Rectal smooth muscle tissue (tissue), 1 donor: ENCODE measurements around the gene SMLR1.

ENCODE experiments used
- H3K27ac ChIP-seq: one replicate; pipeline ENCODE4 v1.7.0; 2013; ENCODE audit warnings: low read depth, low read length, inconsistent platforms
- H3K27me3 ChIP-seq: one replicate; pipeline ENCODE4 v1.7.0; 2013; ENCODE audit warnings: low read length; ENCODE audit not compliant: control insufficient read depth, insufficient read depth
- H3K36me3 ChIP-seq: one replicate; pipeline ENCODE4 v1.7.0; 2013; ENCODE audit warnings: low read length; ENCODE audit not compliant: control insufficient read depth, insufficient read depth
- H3K4me1 ChIP-seq: one replicate; pipeline ENCODE4 v1.7.0; 2013; ENCODE audit warnings: low read length; ENCODE audit not compliant: control insufficient read depth, insufficient read depth
- H3K4me3 ChIP-seq: one replicate; pipeline ENCODE4 v1.7.0; 2013; ENCODE audit warnings: low read length
- H3K9ac ChIP-seq: one replicate; pipeline ENCODE4 v1.7.0; 2013; ENCODE audit warnings: low read length

Gene SMLR1

GRCh38 chr6:130827247-130828149 is at the start of gene SMLR1:
Gene SMLR1 (plus strand): TSS chr6:130827406. CDS start chr6:130827414, 8 bp downstream.
- Histone ChIP-seq H3K4me3 (no peak within 1 kb of the TSS), H3K27ac (no peak within 1 kb of the TSS), H3K27me3 (no peaks in the 10 kb centered on the region), H3K9ac (no peak within 1 kb of the TSS), H3K4me1 (no peaks in the 10 kb centered on the region), H3K36me3 (no peaks in the 10 kb centered on the region)

GRCh38 chr6:130778946-130779657 is 48.1 kb upstream of the SMLR1 start:
- Histone ChIP-seq H3K4me3 (no peak overlapping the region), H3K27me3 (no peaks in the 10 kb centered on the region), H3K27ac (no peak overlapping the region), H3K9ac (no peak overlapping the region), H3K36me3 (no peaks in the 10 kb centered on the region), H3K4me1 (no peaks in the 10 kb centered on the region)

- no peak overlapping the region for H3K27ac ChIP-seq
- no peak overlapping the region for H3K4me3 ChIP-seq
- H3K27me3 ChIP-seq = no peaks in the 10 kb centered on the region
- H3K36me3 ChIP-seq = no peaks in the 10 kb centered on the region
- H3K9ac ChIP-seq = no peak overlapping the region
- no peaks in the 10 kb centered on the region for H3K4me1 ChIP-seq
Observed at GRCh38 chr6:130779658-130780033, 47.6 kb upstream of the SMLR1 start.

GRCh38 chr6:130780122-130780521 is 47.1 kb upstream of the SMLR1 start:
- Histone ChIP-seq H3K4me3 (no peak overlapping the region), H3K27ac (no peak overlapping the region), H3K36me3 (no peaks in the 10 kb centered on the region), H3K9ac (no peak overlapping the region), H3K27me3 (no peaks in the 10 kb centered on the region), H3K4me1 (no peaks in the 10 kb centered on the region)

- H3K27ac ChIP-seq = no peak overlapping the region
- H3K27me3 ChIP-seq = no peaks in the 10 kb centered on the region
- H3K36me3 ChIP-seq = no peaks in the 10 kb centered on the region
- no peaks in the 10 kb centered on the region for H3K4me1 ChIP-seq
- no peak overlapping the region for H3K4me3 ChIP-seq
- no peak overlapping the region for H3K9ac ChIP-seq
Observed at GRCh38 chr6:130781557-130781956, 45.6 kb upstream of the SMLR1 start.

- Histone ChIP-seq H3K27me3 (no peaks in the 10 kb centered on the region), H3K4me1 (no peaks in the 10 kb centered on the region), H3K9ac (no peak overlapping the region), H3K4me3 (no peak overlapping the region), H3K27ac (no peak overlapping the region), H3K36me3 (no peaks in the 10 kb centered on the region)
Observed at GRCh38 chr6:130783416-130784107, 43.6 kb upstream of the SMLR1 start.

GRCh38 chr6:130787726-130788500 is 39.3 kb upstream of the SMLR1 start:
- Histone ChIP-seq H3K4me3 (no peak overlapping the region), H3K4me1 (no peaks in the 10 kb centered on the region), H3K36me3 (no peaks in the 10 kb centered on the region), H3K9ac (no peak overlapping the region), H3K27me3 (no peaks in the 10 kb centered on the region), H3K27ac (no peak overlapping the region)

- Histone ChIP-seq H3K36me3 (no peaks in the 10 kb centered on the region), H3K9ac (no peak overlapping the region), H3K27ac (no peak overlapping the region), H3K27me3 (no peaks in the 10 kb centered on the region), H3K4me3 (no peak overlapping the region), H3K4me1 (no peaks in the 10 kb centered on the region)
Observed at GRCh38 chr6:130788954-130789353, 38.3 kb upstream of the SMLR1 start.

- H3K36me3 ChIP-seq = no peaks in the 10 kb centered on the region
- H3K27ac ChIP-seq = no peak overlapping the region
- no peak overlapping the region for H3K4me3 ChIP-seq
- no peak overlapping the region for H3K9ac ChIP-seq
- H3K27me3 ChIP-seq = no peaks in the 10 kb centered on the region
- no peaks in the 10 kb centered on the region for H3K4me1 ChIP-seq
Observed at GRCh38 chr6:130794010-130794697, 33.1 kb upstream of the SMLR1 start.

GRCh38 chr6:130794738-130795137 is 32.5 kb upstream of the SMLR1 start:
- Histone ChIP-seq H3K27me3 (no peaks in the 10 kb centered on the region), H3K36me3 (no peaks in the 10 kb centered on the region), H3K27ac (no peak overlapping the region), H3K9ac (no peak overlapping the region), H3K4me1 (no peaks in the 10 kb centered on the region), H3K4me3 (no peak overlapping the region)

- H3K27ac ChIP-seq = no peak overlapping the region
- no peaks in the 10 kb centered on the region for H3K4me1 ChIP-seq
- H3K27me3 ChIP-seq = no peaks in the 10 kb centered on the region
- H3K9ac ChIP-seq = no peak overlapping the region
- H3K4me3 ChIP-seq = no peak overlapping the region
- no peaks in the 10 kb centered on the region for H3K36me3 ChIP-seq
Observed at GRCh38 chr6:130796313-130796905, 30.8 kb upstream of the SMLR1 start.
